KMS-11 (cell line): ENCODE data around the gene ADAM8.

Experiments
- H2AFZ ChIP-seq: fragments of 200-600 bp; sonication (generic); 2 replicates; pipeline ENCODE4 v1.6.1; 2016; ENCODE audit warnings: antibody characterized with exemption, mixed run types, low read depth
- H3K27ac ChIP-seq: fragments of 200-600 bp; sonication (generic); 2 replicates; pipeline ENCODE4 v1.6.1; 2016; ENCODE audit warnings: mild to moderate bottlenecking, mixed run types
- H3K27me3 ChIP-seq: fragments of 200-600 bp; sonication (generic); 2 replicates; pipeline ENCODE4 v1.6.1; 2017; ENCODE audit warnings: mild to moderate bottlenecking, low read depth, mixed run types, moderate library complexity; ENCODE audit not compliant: insufficient read depth
- H3K36me3 ChIP-seq: fragments of 200-600 bp; sonication (generic); 2 replicates; pipeline ENCODE4 v1.6.1; 2017; ENCODE audit warnings: mild to moderate bottlenecking, mixed run types; ENCODE audit not compliant: insufficient read depth
- H3K4me1 ChIP-seq: fragments of 200-600 bp; sonication (generic); 2 replicates; pipeline ENCODE4 v1.6.1; 2016; ENCODE audit warnings: mild to moderate bottlenecking, low read depth, mixed run types; ENCODE audit not compliant: poor library complexity, severe bottlenecking
- H3K4me2 ChIP-seq: fragments of 200-600 bp; sonication (generic); 2 replicates; pipeline ENCODE4 v1.7.0; 2016; ENCODE audit warnings: mild to moderate bottlenecking, mixed run types
- H3K4me3 ChIP-seq: fragments of 200-600 bp; sonication (generic); IDR thresholded peaks from 2 replicates; pipeline ENCODE4 v1.6.1; 2017; ENCODE audit warnings: low read depth, low read length, mixed read lengths; ENCODE audit not compliant: insufficient read depth
- H3K79me2 ChIP-seq: fragments of 200-600 bp; sonication (generic); 2 replicates; pipeline ENCODE4 v1.6.1; 2016; ENCODE audit warnings: low read depth, mixed run types; ENCODE audit not compliant: insufficient read depth
- H3K9ac ChIP-seq: fragments of 200-600 bp; sonication (generic); 2 replicates; pipeline ENCODE4 v1.6.1; 2016; ENCODE audit warnings: mild to moderate bottlenecking, mixed run types
- H4K20me1 ChIP-seq: fragments of 200-600 bp; sonication (generic); 2 replicates; pipeline ENCODE4 v1.6.1; 2016; ENCODE audit warnings: mild to moderate bottlenecking, mixed run types; ENCODE audit not compliant: insufficient read depth
- TF ChIP-seq, protein P1 (sequence below): fragments of 200-600 bp; sonication (generic); conservative IDR thresholded peaks from 2 replicates; pipeline ENCODE4 v1.6.1; 2017; ENCODE audit warnings: low read depth, mild to moderate bottlenecking, antibody characterized with exemption, low read length, moderate library complexity, mixed read lengths

Gene ADAM8

DNA sequence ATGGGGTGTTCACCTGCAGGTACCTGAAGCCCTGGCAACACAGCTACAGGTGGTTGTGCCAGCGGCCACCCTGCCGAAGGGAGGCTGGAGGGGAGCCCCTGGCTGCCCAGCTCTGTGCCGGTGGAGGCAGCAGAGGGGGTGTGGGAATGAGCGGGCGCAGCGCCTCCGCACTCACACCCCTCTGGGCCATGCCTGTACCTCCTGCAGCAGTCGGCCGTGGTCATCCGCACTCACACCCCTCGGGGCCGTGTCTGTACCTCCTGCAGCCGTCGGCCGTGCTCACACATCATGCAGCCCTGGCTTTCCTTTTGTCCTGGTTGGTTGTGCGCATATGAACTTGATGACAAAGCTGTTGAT lies 33.7 kb upstream of the ADAM8 start:
- no peak overlapping the region for H3K4me3 ChIP-seq
- H3K4me2 ChIP-seq = no peak overlapping the region
- H3K27me3 ChIP-seq = no peaks in the 10 kb centered on the region
- no peak overlapping the region for H3K9ac ChIP-seq
- no peaks in the 10 kb centered on the region for H3K36me3 ChIP-seq
- H3K79me2 ChIP-seq = peaks cover 30% of the 10 kb centered on the region; the same call in 1 of the 2 replicates
- H2AFZ ChIP-seq = no peak overlapping the region
- H4K20me1 ChIP-seq = no peaks in the 10 kb centered on the region
- TF ChIP-seq, protein P1, sequence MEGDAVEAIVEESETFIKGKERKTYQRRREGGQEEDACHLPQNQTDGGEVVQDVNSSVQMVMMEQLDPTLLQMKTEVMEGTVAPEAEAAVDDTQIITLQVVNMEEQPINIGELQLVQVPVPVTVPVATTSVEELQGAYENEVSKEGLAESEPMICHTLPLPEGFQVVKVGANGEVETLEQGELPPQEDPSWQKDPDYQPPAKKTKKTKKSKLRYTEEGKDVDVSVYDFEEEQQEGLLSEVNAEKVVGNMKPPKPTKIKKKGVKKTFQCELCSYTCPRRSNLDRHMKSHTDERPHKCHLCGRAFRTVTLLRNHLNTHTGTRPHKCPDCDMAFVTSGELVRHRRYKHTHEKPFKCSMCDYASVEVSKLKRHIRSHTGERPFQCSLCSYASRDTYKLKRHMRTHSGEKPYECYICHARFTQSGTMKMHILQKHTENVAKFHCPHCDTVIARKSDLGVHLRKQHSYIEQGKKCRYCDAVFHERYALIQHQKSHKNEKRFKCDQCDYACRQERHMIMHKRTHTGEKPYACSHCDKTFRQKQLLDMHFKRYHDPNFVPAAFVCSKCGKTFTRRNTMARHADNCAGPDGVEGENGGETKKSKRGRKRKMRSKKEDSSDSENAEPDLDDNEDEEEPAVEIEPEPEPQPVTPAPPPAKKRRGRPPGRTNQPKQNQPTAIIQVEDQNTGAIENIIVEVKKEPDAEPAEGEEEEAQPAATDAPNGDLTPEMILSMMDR = no peak
- peaks cover 13% of the 10 kb centered on the region for H3K4me1 ChIP-seq
- no peak overlapping the region for H3K27ac ChIP-seq

DNA sequence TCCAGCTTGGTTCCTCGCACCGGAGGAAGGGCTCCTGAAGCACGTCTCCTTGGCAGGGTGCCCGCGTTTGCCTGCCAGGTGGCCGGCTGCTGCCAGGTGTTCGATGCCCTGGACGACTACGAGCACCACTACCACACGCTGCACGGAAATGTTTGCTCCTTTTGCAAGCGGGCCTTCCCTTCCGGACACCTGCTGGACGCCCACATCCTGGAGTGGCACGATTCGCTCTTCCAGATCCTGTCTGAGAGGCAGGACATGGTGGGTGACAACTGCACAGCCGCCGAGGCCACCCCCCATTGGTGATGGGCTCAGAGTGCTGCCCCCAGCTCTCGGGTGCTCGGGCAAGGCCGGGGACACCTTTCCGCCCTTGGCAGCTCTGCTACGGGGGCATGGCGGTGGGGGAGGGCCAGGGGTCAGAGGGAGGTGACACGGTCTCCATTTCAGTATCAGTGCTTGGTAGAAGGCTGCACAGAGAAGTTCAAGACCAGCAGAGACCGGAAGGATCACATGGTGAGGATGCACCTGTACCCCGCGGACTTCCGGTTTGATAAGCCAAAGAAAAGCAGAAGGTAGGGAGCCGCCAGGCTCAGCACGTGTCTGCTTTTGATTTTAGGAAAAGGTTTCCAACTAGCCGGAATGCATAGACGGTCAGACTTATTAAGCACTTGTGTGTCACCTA lies 33.2 kb upstream of the ADAM8 start:
- no peaks in the 10 kb centered on the region for H4K20me1 ChIP-seq
- no peak overlapping the region for H3K27ac ChIP-seq
- peaks cover 13% of the 10 kb centered on the region for H3K4me1 ChIP-seq
- H3K4me2 ChIP-seq = no peak overlapping the region
- TF ChIP-seq, protein P1 = no peak
- H3K27me3 ChIP-seq = no peaks in the 10 kb centered on the region
- H3K36me3 ChIP-seq = no peaks in the 10 kb centered on the region
- peaks cover 31% of the 10 kb centered on the region; the same call in 1 of the 2 replicates for H3K79me2 ChIP-seq
- no peak overlapping the region for H3K9ac ChIP-seq
- no peak overlapping the region for H2AFZ ChIP-seq
- H3K4me3 ChIP-seq = no peak overlapping the region

- peaks cover 13% of the 10 kb centered on the region for H3K4me1 ChIP-seq
- H3K27me3 ChIP-seq = no peaks in the 10 kb centered on the region
- peaks cover 37% of the 10 kb centered on the region; the same call in 1 of the 2 replicates for H3K79me2 ChIP-seq
- H3K4me3 ChIP-seq = no peak overlapping the region
- H2AFZ ChIP-seq = peak overlapping the region; percentile 75
- no peaks in the 10 kb centered on the region for H4K20me1 ChIP-seq
- no peaks in the 10 kb centered on the region for H3K36me3 ChIP-seq
- H3K4me2 ChIP-seq = peak overlapping the region; percentile 91; the same call in 1 of the 2 replicates
- TF ChIP-seq, protein P1 = no peak
- H3K9ac ChIP-seq = peak overlapping the region; percentile 98
- H3K27ac ChIP-seq = peak overlapping the region; percentile 93
These were observed 32.5 kb upstream of the ADAM8 start for GRCh38 chr10:133309100-133309719.

DNA sequence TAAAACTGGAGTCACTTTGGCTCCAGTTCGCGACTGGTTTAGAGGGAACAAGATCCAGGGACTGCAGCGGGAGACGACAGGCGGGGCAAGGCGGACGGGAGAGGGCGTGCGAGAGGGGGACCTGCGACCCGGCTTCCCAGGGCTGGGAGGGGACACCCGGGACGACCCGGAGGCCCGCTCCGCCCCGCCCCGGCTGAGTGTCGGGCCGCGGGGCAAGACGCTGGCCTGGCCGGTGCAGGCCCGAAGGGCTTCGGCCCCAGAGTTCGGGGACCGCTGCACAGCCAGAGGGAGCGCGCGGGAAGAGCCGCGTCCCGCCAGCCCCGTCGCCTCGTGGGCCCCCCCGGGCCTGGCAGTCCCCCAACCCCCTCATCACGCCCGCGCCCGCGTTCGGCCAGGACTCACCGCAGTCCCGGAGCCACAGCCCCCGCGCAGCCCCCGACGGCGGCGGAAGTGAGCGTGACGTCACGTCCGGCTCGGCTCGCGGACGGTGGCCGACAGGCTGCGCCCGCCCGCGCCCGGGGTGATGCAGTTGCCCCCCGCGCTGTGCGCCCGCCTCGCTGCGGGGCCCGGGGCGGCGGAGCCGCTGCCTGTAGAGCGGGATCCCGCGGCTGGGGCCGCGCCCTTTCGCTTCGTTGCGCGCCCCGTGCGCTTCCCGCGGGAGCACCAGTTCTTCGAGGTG lies 31.9 kb upstream of the ADAM8 start, which contains the start of the genes TUBGCP2 and ZNF511:
TSS of gene TUBGCP2 (minus strand) at position 452 of the 679 bp plus-strand sequence. CDS start 5,931 bp downstream, outside the sequence.
TSS of gene ZNF511 (plus strand) at position 494 of the 679 bp plus-strand sequence. CDS start at position 524, 30 bp downstream.
- H2AFZ ChIP-seq = peak within 1 kb of the TSS; percentile 75
- H3K4me1 ChIP-seq = peaks cover 13% of the 10 kb centered on the region
- H3K4me2 ChIP-seq = peak within 1 kb of the TSS; percentile 91
- no peaks in the 10 kb centered on the region for H4K20me1 ChIP-seq
- H3K9ac ChIP-seq = peak within 1 kb of the TSS; percentile 98
- H3K27ac ChIP-seq = peak within 1 kb of the TSS; percentile 93
- no peaks in the 10 kb centered on the region for H3K27me3 ChIP-seq
- TF ChIP-seq, protein P1 = no peak
- no peaks in the 10 kb centered on the region for H3K36me3 ChIP-seq
- H3K79me2 ChIP-seq = peaks cover 43% of the 10 kb centered on the region; the same call in 1 of the 2 replicates
- peak within 1 kb of the TSS; percentile 31 for H3K4me3 ChIP-seq
